ENCODE data around the gene CPXM1. TPM values are rescaled to one million over a fixed set of nuclear protein-coding genes. Genes with fewer than 3 reads are reported as not detected.

The CPXM1 gene
- total RNA-seq (1 to 10 TPM; 3.4 to 3.7 TPM), polyA plus RNA-seq (under 1 TPM in 1 of 2 donors, not detected in 1; 0.23 TPM)
- long read RNA-seq, donor 1, transcript CPXM1-201 (14 exons, 2,391 nt): major isoform, 9 of 12 reads
- long read RNA-seq, donor 1, partial matches to known transcripts: 1 of 12 reads
- long read RNA-seq, donor 1, other reads (novel, unspliced or antisense): 2 of 12 reads
- long read RNA-seq, donor 2, partial matches to known transcripts: 0 of 2 reads
- long read RNA-seq, donor 2, other reads (novel, unspliced or antisense): 0 of 2 reads

- Histone ChIP-seq H3K9me3 (ENCODE audit: control insufficient read depth, low read length) (no peaks in the 10 kb centered on the region), H3K36me3 (ENCODE audit: control insufficient read depth in 1 of 2, insufficient read depth in 2 of 2, low read length in 1 of 2) (no peaks in the 10 kb centered on the region), H3K4me1 (ENCODE audit: control insufficient read depth in 1 of 2, insufficient read depth in 2 of 2, low read length in 2 of 2) (no peaks in the 10 kb centered on the region), H3K27me3 (ENCODE audit: control insufficient read depth in 1 of 2, insufficient read depth in 2 of 2, low read length in 1 of 2) (no peaks in the 10 kb centered on the region), H3K27ac (ENCODE audit: low read depth in 1 of 2, low read length in 2 of 2) (no peak within 1 kb of the TSS), H3K4me3 (ENCODE audit: low read length in 2 of 2) (no peak within 1 kb of the TSS)
- DNase-seq: peak in 1 of 2 donors; percentile 78
- peak; percentile 19 for ATAC-seq (ENCODE audit: low FRiP score)
- 2 to 4% methylated on average over 29 to 52 of the region's 52 CpGs for WGBS, 2 donors
- intact Hi-C loops (cut with DNase I): no loop called here
These were observed at the start of gene CPXM1 for GRCh38 chr20:2800521-2801285. Gene CPXM1 (minus strand): TSS chr20:2800627. CDS start chr20:2800572, 55 bp downstream.

DNA sequence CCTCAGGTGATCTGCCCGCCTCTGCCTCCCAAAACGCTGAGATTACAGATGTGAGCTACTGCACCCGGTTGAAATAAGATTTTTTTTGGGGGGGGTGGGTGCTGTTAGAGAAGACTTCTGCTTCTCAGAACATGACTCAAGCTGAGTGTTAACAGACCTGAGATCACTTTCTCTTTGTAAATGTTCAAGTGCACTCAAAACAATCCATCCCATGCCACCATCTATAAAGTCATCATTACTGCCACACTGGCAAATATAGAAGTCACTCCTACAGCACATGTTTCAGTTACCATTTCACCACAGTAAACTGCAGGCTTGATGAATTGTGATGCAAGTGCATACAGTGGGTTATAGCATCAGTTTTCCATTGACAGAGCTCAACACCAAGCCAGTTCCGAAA is 49.1 kb upstream of the CPXM1 start:
- ATAC-seq (ENCODE audit: low FRiP score): no peak
- 86 to 94% methylated on average over 4 of the region's 4 CpGs for WGBS, 2 donors

DNA sequence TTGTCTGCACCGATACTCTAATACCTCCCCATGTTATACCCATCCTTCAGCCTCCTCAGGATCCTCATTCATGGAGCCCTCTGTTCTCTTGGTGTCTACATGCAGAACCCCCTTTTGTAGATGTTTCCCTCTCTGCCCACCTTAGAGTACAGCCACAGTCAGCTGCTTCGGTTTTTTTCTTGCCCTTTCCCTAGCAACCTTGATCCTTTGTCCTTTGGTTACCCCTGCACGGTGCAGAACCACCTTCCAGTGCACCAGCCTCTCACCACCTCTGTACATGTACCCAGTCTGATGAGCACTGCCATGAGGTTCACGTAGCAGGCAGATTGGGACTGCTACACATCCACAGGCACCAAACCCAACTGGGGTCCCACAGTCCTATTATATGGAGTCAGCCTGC is 47.4 kb upstream of the CPXM1 start:
- H3K4me1 ChIP-seq (ENCODE audit: control insufficient read depth in 1 of 2, insufficient read depth in 2 of 2, low read length in 2 of 2): no peaks in the 10 kb centered on the region
- H3K36me3 ChIP-seq (ENCODE audit: control insufficient read depth in 1 of 2, insufficient read depth in 2 of 2, low read length in 1 of 2): no peaks in the 10 kb centered on the region
- no peaks in the 10 kb centered on the region for H3K9me3 ChIP-seq (ENCODE audit: control insufficient read depth, low read length)
- no peak overlapping the region for H3K4me3 ChIP-seq (ENCODE audit: low read length in 2 of 2)
- DNase-seq: no peak
- 94 to 96% methylated on average over 4 of the region's 4 CpGs for WGBS, 2 donors
- H3K27me3 ChIP-seq (ENCODE audit: control insufficient read depth in 1 of 2, insufficient read depth in 2 of 2, low read length in 1 of 2): no peaks in the 10 kb centered on the region
- no peak overlapping the region for H3K27ac ChIP-seq (ENCODE audit: low read depth in 1 of 2, low read length in 2 of 2)
- ATAC-seq (ENCODE audit: low FRiP score): no peak
- intact Hi-C loops (cut with DNase I): no loop called here

More for the DNA sequence above, 49.1 kb upstream of the CPXM1 start:
- Histone ChIP-seq H3K9me3 (ENCODE audit: control insufficient read depth, low read length) (no peaks in the 10 kb centered on the region), H3K36me3 (ENCODE audit: control insufficient read depth in 1 of 2, insufficient read depth in 2 of 2, low read length in 1 of 2) (no peaks in the 10 kb centered on the region), H3K27ac (ENCODE audit: low read depth in 1 of 2, low read length in 2 of 2) (no peak overlapping the region), H3K4me3 (ENCODE audit: low read length in 2 of 2) (no peak overlapping the region), H3K4me1 (ENCODE audit: control insufficient read depth in 1 of 2, insufficient read depth in 2 of 2, low read length in 2 of 2) (no peaks in the 10 kb centered on the region), H3K27me3 (ENCODE audit: control insufficient read depth in 1 of 2, insufficient read depth in 2 of 2, low read length in 1 of 2) (no peaks in the 10 kb centered on the region)
- no peak for DNase-seq
- intact Hi-C loops (cut with DNase I): no loop called here

DNA sequence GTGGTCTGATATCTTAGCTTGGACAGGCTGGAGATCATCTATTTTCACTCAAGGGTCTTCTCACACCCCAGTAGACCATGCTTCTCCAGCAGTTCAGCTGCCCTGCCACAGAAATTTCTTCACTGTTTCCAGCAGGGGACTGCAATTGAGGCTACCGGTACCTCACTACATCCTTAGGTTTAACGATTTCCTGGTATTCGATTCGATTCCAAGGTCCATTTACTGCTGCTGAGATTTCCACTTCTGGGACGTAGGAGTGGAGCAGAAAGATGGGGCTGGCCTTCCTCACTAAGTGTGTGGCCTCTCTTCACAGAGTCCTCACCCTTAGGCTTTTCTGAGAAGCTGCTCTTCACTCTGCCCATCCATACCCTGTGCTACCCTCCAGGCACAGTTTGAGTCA is 46.3 kb upstream of the CPXM1 start:
- intact Hi-C loops (cut with DNase I): no loop called here
- 91 to 94% methylated on average over 5 of the region's 5 CpGs for WGBS, 2 donors
- no peaks in the 10 kb centered on the region for H3K27me3 ChIP-seq (ENCODE audit: control insufficient read depth in 1 of 2, insufficient read depth in 2 of 2, low read length in 1 of 2)
- no peaks in the 10 kb centered on the region for H3K36me3 ChIP-seq (ENCODE audit: control insufficient read depth in 1 of 2, insufficient read depth in 2 of 2, low read length in 1 of 2)
- no peak for DNase-seq
- H3K4me3 ChIP-seq (ENCODE audit: low read length in 2 of 2): no peak overlapping the region
- no peak overlapping the region for H3K27ac ChIP-seq (ENCODE audit: low read depth in 1 of 2, low read length in 2 of 2)
- H3K9me3 ChIP-seq (ENCODE audit: control insufficient read depth, low read length): no peaks in the 10 kb centered on the region
- H3K4me1 ChIP-seq (ENCODE audit: control insufficient read depth in 1 of 2, insufficient read depth in 2 of 2, low read length in 2 of 2): no peaks in the 10 kb centered on the region
- no peak for ATAC-seq (ENCODE audit: low FRiP score)

GRCh38 chr20:2845607-2846006 is 45.2 kb upstream of the CPXM1 start:
- 85 to 86% methylated on average over 2 of the region's 2 CpGs for WGBS, 2 donors
- Histone ChIP-seq H3K4me3 (ENCODE audit: low read length in 2 of 2) (no peak overlapping the region), H3K4me1 (ENCODE audit: control insufficient read depth in 1 of 2, insufficient read depth in 2 of 2, low read length in 2 of 2) (no peaks in the 10 kb centered on the region), H3K36me3 (ENCODE audit: control insufficient read depth in 1 of 2, insufficient read depth in 2 of 2, low read length in 1 of 2) (no peaks in the 10 kb centered on the region), H3K9me3 (ENCODE audit: control insufficient read depth, low read length) (no peaks in the 10 kb centered on the region), H3K27ac (ENCODE audit: low read depth in 1 of 2, low read length in 2 of 2) (no peak overlapping the region), H3K27me3 (ENCODE audit: control insufficient read depth in 1 of 2, insufficient read depth in 2 of 2, low read length in 1 of 2) (no peaks in the 10 kb centered on the region)
- intact Hi-C loops (cut with DNase I): no loop called here
- DNase-seq: no peak
- ATAC-seq (ENCODE audit: low FRiP score): no peak

DNA sequence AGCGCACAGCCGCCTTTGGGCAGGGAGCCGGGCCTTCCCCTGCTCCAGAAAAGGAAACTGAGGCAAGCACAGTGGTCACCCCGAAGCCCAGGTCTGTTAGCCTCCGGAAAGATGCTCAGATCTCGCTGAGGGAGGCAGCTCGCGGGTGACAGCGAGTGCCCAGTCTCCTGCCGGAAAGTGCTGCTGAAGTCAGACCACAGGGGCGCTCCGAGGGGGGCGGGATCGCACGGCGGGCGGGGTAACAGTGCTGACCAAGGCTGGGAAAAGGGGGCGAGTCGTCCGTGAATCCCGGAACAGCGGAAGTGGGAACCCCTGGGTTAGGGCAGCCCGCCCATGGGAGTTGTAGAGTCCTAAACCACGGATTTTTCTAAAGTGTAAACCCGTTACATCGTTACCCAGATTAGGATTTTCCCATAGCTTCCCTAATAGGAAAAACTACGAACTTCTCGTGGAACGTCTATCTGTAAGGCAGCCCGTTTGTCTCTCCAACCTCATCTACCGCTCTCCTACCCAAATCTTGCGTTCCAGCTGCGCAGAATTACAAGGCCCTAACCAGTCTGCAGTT is 40.6 kb upstream of the CPXM1 start:
- intact Hi-C loops (cut with DNase I): no loop called here
- no peaks in the 10 kb centered on the region for H3K36me3 ChIP-seq (ENCODE audit: control insufficient read depth in 1 of 2, insufficient read depth in 2 of 2, low read length in 1 of 2)
- H3K4me3 ChIP-seq (ENCODE audit: low read length in 2 of 2): peak overlapping the region; percentile 84 to 97
- ATAC-seq (ENCODE audit: low FRiP score) (peak; percentile 76), DNase-seq (peak; percentile 88 to 93)
- H3K9me3 ChIP-seq (ENCODE audit: control insufficient read depth, low read length): no peaks in the 10 kb centered on the region
- H3K27me3 ChIP-seq (ENCODE audit: control insufficient read depth in 1 of 2, insufficient read depth in 2 of 2, low read length in 1 of 2): no peaks in the 10 kb centered on the region
- H3K27ac ChIP-seq (ENCODE audit: low read depth in 1 of 2, low read length in 2 of 2): peak overlapping the region in 1 of 2 donors; percentile 25
- no peaks in the 10 kb centered on the region for H3K4me1 ChIP-seq (ENCODE audit: control insufficient read depth in 1 of 2, insufficient read depth in 2 of 2, low read length in 2 of 2)
- 2 to 3% methylated on average over 33 of the region's 33 CpGs for WGBS, 2 donors

- H3K27me3 ChIP-seq (ENCODE audit: control insufficient read depth in 1 of 2, insufficient read depth in 2 of 2, low read length in 1 of 2): no peaks in the 10 kb centered on the region
- no peaks in the 10 kb centered on the region for H3K4me1 ChIP-seq (ENCODE audit: control insufficient read depth in 1 of 2, insufficient read depth in 2 of 2, low read length in 2 of 2)
- 2 to 3% methylated on average over 70 to 98 of the region's 98 CpGs for WGBS, 2 donors
- peak within 1 kb of the TSS in 1 of 2 donors; percentile 92 for H3K27ac ChIP-seq (ENCODE audit: low read depth in 1 of 2, low read length in 2 of 2)
- H3K36me3 ChIP-seq (ENCODE audit: control insufficient read depth in 1 of 2, insufficient read depth in 2 of 2, low read length in 1 of 2): no peaks in the 10 kb centered on the region
- H3K9me3 ChIP-seq (ENCODE audit: control insufficient read depth, low read length): no peaks in the 10 kb centered on the region
- ATAC-seq (ENCODE audit: low FRiP score): peak; percentile 98
- peak; percentile 94 to 97 for DNase-seq
- peak within 1 kb of the TSS; percentile 84 to 97 for H3K4me3 ChIP-seq (ENCODE audit: low read length in 2 of 2)
- intact Hi-C loops (cut with DNase I): no loop called here
These were observed 39.9 kb upstream of the CPXM1 start, which contains the start of the genes PCED1A and VPS16 for GRCh38 chr20:2840138-2840966. Gene PCED1A (minus strand): TSS chr20:2840655. CDS start chr20:2839912, 743 bp downstream. Gene VPS16 (plus strand): TSS chr20:2840745. CDS start chr20:2840775, 30 bp downstream.

GRCh38 chr20:2839732-2840137 is 39.3 kb upstream of the CPXM1 start:
- DNase-seq (no peak), ATAC-seq (ENCODE audit: low FRiP score) (no peak)
- Histone ChIP-seq H3K9me3 (ENCODE audit: control insufficient read depth, low read length) (no peaks in the 10 kb centered on the region), H3K36me3 (ENCODE audit: control insufficient read depth in 1 of 2, insufficient read depth in 2 of 2, low read length in 1 of 2) (no peaks in the 10 kb centered on the region), H3K4me3 (ENCODE audit: low read length in 2 of 2) (peak overlapping the region in 1 of 2 donors; percentile 97), H3K27me3 (ENCODE audit: control insufficient read depth in 1 of 2, insufficient read depth in 2 of 2, low read length in 1 of 2) (no peaks in the 10 kb centered on the region), H3K27ac (ENCODE audit: low read depth in 1 of 2, low read length in 2 of 2) (no peak overlapping the region), H3K4me1 (ENCODE audit: control insufficient read depth in 1 of 2, insufficient read depth in 2 of 2, low read length in 2 of 2) (no peaks in the 10 kb centered on the region)
- WGBS, 2 donors: 82 to 93% methylated on average over 18 to 21 of the region's 21 CpGs
- intact Hi-C loops (cut with DNase I): loop anchor here in 1 of 2 donors (10.0 kb wide), 1 partner anchor 315 kb away; no protein-coding TSS in a partner anchor

All from aorta (tissue), 5 donors.